Measurements from ENCODE around the gene MPP3. TPM values are rescaled to one million over a fixed set of nuclear protein-coding genes. Genes with fewer than 3 reads are reported as not detected.

MPP3 gene
- total RNA-seq, 4 donors from 2014 or later, result 5.1 to 10.8 (median 7.8) TPM

DNA sequence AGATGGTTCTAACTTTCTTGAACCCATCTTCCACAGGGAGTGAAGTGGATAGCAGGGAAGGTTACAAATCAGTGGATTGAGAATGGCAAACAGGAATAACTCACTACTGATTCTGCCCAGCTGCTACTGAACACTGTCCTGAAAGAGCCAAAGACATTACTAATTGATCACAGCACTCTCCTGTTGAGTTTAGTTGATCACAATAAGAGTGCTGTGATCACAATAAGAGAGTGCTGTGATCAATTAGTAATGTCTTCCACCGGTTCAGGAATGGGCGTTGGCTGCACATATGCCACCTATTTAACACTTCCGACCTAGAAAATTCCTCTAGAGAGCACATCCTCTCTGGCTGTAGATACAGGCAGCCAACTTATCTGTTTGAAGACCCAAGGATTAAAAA lies 41.4 kb downstream of the MPP3 start:
- H3K4me3 ChIP-seq, result no peak overlapping the region
- H3K9me3 ChIP-seq, result no peaks in the 10 kb centered on the region
- H3K27me3 ChIP-seq, result peaks cover 8% of the 10 kb centered on the region
- no peaks in the 10 kb centered on the region for H3K36me3 ChIP-seq
- 0 to 23% methylated on average over 1 to 3 of the region's 3 CpGs for WGBS, 2 donors (ENCODE audit: low coverage in 1 of 2)
- ATAC-seq, result no peak
- TF ChIP-seq POLR2AphosphoS5 (IDR thresholded peaks at IDR 0.05) (no peak), POLR2A (IDR thresholded peaks at IDR 0.05) (no peak)
- TF ChIP-seq, protein P1, sequence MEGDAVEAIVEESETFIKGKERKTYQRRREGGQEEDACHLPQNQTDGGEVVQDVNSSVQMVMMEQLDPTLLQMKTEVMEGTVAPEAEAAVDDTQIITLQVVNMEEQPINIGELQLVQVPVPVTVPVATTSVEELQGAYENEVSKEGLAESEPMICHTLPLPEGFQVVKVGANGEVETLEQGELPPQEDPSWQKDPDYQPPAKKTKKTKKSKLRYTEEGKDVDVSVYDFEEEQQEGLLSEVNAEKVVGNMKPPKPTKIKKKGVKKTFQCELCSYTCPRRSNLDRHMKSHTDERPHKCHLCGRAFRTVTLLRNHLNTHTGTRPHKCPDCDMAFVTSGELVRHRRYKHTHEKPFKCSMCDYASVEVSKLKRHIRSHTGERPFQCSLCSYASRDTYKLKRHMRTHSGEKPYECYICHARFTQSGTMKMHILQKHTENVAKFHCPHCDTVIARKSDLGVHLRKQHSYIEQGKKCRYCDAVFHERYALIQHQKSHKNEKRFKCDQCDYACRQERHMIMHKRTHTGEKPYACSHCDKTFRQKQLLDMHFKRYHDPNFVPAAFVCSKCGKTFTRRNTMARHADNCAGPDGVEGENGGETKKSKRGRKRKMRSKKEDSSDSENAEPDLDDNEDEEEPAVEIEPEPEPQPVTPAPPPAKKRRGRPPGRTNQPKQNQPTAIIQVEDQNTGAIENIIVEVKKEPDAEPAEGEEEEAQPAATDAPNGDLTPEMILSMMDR (IDR thresholded peaks at IDR 0.05), result no peak
- H3K27ac ChIP-seq, result no peak overlapping the region
- no peaks in the 10 kb centered on the region for H3K4me1 ChIP-seq

DNA sequence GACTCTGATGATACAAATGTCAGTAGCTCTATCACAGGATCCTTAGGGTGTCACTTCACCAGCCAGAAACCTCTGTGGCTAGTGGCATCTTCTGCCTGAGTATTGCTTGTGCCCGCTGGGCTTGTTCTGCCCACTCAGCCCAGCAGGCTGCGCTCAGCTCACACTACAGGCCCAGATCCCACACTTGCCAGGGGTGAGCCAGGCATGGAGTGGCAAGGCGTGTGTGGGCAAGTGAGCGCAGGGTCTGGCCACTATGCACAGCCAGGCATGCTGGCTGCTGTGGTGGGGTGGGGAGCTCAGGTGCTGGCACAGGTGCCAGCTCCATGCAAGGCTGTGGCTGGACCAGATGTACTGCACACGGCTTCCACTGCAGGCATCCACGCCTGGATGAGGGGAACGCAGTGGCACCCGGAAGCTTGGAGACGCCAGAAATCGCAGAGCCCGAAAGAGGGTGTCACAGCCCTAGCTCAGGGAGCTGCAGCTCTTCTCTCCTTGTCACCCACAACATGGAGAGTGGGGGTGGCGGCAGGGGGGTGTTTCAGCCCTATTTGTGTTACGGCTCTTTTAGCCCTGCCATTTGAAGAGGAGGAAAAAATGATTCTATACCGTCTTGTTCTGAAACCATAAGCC lies 42.5 kb downstream of the MPP3 start:
- no peak overlapping the region for H3K27ac ChIP-seq

DNA sequence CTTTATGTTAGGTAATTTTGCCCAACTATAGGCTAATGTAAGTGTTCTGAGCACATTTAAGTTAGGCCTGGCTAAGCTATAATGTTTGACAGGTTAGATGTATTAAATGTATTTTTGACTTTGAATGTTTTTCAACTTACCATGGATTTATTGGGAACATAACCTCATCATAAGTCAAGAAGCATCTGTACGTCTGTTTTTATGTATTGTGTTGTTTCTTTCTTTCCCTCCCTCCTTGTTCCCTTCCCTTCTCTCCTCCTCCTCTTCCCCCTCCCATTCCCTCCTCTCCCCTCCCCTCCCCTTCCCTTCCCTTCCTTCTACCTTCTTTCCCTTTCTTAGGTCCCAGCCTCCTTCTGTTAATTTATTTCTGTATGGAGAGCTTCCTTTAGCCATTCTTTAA lies 43.5 kb downstream of the MPP3 start:
- WGBS, 2 donors (ENCODE audit: low coverage in 1 of 2), result 57 to 80% methylated on average over 1 of the region's 1 CpG
- Histone ChIP-seq H3K36me3 (no peaks in the 10 kb centered on the region), H3K27ac (no peak overlapping the region), H3K4me3 (no peak overlapping the region), H3K9me3 (no peaks in the 10 kb centered on the region), H3K4me1 (no peaks in the 10 kb centered on the region), H3K27me3 (peaks cover 8% of the 10 kb centered on the region)
- no peak for ATAC-seq
- TF ChIP-seq, protein P1 (IDR thresholded peaks at IDR 0.05), result no peak
- no peak for TF ChIP-seq POLR2A (IDR thresholded peaks at IDR 0.05)
- TF ChIP-seq POLR2AphosphoS5 (IDR thresholded peaks at IDR 0.05), result no peak
- TF ChIP-seq EP300 (IDR thresholded peaks at IDR 0.05), result no peak

More for the DNA sequence above, 42.5 kb downstream of the MPP3 start:
- Histone ChIP-seq H3K4me3 (no peak overlapping the region), H3K9me3 (no peaks in the 10 kb centered on the region), H3K27me3 (peaks cover 8% of the 10 kb centered on the region), H3K36me3 (no peaks in the 10 kb centered on the region), H3K4me1 (no peaks in the 10 kb centered on the region)
- no peak for TF ChIP-seq POLR2A (IDR thresholded peaks at IDR 0.05)
- TF ChIP-seq, protein P1 (IDR thresholded peaks at IDR 0.05), result peak in 1 of 4 experiments; percentile 9
- TF ChIP-seq POLR2AphosphoS5 (IDR thresholded peaks at IDR 0.05), result no peak
- TF ChIP-seq EP300 (IDR thresholded peaks at IDR 0.05), result no peak
- ATAC-seq, result no peak
- WGBS, 2 donors (ENCODE audit: low coverage in 1 of 2), result 58 to 100% methylated on average over 1 to 3 of the region's 14 CpGs

DNA sequence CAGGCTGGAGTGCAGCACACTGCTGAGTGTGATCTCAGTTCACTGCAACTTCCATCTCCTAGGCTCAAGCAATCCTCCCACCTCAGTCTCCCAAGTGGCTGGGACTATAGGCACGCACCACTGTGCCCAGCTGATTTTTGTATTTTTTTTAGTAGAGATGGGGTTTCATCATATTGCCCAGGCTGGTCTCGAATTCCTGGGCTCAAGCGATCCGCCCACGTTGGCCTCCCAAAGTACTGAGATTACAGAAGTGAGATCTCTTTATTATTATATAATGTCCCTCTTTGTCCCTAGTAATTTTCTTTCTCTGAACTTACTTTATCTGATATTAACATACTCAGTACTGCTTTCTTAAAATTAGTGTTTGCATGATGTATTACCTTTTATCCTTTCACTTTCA lies 44.4 kb downstream of the MPP3 start:
- Histone ChIP-seq H3K9me3 (no peaks in the 10 kb centered on the region), H3K4me1 (no peaks in the 10 kb centered on the region), H3K27ac (no peak overlapping the region), H3K27me3 (peaks cover 8% of the 10 kb centered on the region), H3K4me3 (no peak overlapping the region), H3K36me3 (no peaks in the 10 kb centered on the region)
- TF ChIP-seq POLR2A (IDR thresholded peaks at IDR 0.05), result no peak
- TF ChIP-seq, protein P1 (IDR thresholded peaks at IDR 0.05), result no peak
- 87 to 96% methylated on average over 5 of the region's 5 CpGs for WGBS, 2 donors (ENCODE audit: low coverage in 1 of 2)
- ATAC-seq, result no peak

DNA sequence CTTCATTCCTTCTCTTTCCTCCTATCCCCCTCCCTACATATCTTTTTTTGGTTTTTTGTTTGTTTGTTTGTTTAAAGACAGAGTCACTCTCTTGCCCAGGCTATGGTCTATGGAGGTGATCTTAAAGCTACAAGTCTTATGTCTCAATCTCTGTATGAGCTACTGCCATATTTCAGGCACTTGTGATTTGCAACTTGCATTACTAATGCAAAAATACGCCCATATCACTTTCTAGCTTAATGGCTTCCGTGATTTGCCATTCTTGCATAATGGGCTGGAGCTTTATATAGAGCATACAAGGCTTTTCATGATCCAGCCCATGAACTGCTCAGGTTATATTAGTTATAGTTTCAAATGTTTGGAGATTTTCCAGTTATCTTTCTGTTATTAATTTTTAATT lies 45.2 kb downstream of the MPP3 start:
- 59 to 75% methylated on average over 2 of the region's 2 CpGs for WGBS, 2 donors (ENCODE audit: low coverage in 1 of 2)
- no peaks in the 10 kb centered on the region for H3K4me1 ChIP-seq
- no peak for ATAC-seq
- H3K36me3 ChIP-seq, result no peaks in the 10 kb centered on the region
- H3K4me3 ChIP-seq, result no peak overlapping the region
- H3K9me3 ChIP-seq, result no peaks in the 10 kb centered on the region
- no peak for TF ChIP-seq POLR2AphosphoS5 (IDR thresholded peaks at IDR 0.05)
- TF ChIP-seq, protein P1 (IDR thresholded peaks at IDR 0.05), result no peak
- no peak for TF ChIP-seq POLR2A (IDR thresholded peaks at IDR 0.05)
- TF ChIP-seq EP300 (IDR thresholded peaks at IDR 0.05), result no peak
- H3K27me3 ChIP-seq, result peaks cover 8% of the 10 kb centered on the region
- H3K27ac ChIP-seq, result no peak overlapping the region
